Measurements from ENCODE around the gene PIN4.
"Not testable (repeated sequence)": the region's sequence is repeated elsewhere in the genome, so short reads cannot be mapped to it uniquely, and the experiment has no call there.

PIN4 gene

GRCh38 chrX:72181178-72182125, at the start of gene PIN4:
TSS of gene PIN4 (plus strand) at chrX:72181757. CDS start at chrX:72181786, 29 bp downstream.
- peak; percentile 97 for FAIRE-seq

- no peak for FAIRE-seq
These were observed 49.1 kb upstream of the PIN4 start for GRCh38 chrX:72132456-72132855.

GRCh38 chrX:72133851-72134546, 47.6 kb upstream of the PIN4 start:
- no peak for FAIRE-seq

- FAIRE-seq: no peak
These were observed 43.6 kb upstream of the PIN4 start for GRCh38 chrX:72137846-72138495.

GRCh38 chrX:72139538-72139937, 42.0 kb upstream of the PIN4 start:
- no peak for FAIRE-seq

- FAIRE-seq: no peak
These were observed 40.1 kb upstream of the PIN4 start for GRCh38 chrX:72141372-72142004.

- no peak for FAIRE-seq
These were observed 39.3 kb upstream of the PIN4 start for GRCh38 chrX:72142094-72142793.

- FAIRE-seq: no peak
These were observed 38.6 kb upstream of the PIN4 start for GRCh38 chrX:72142794-72143608.

- FAIRE-seq: no peak
These were observed 38.0 kb upstream of the PIN4 start for GRCh38 chrX:72143609-72143907.

- no peak for FAIRE-seq
These were observed 36.4 kb upstream of the PIN4 start for GRCh38 chrX:72145181-72145580.

- FAIRE-seq: no peak
These were observed 35.0 kb upstream of the PIN4 start for GRCh38 chrX:72146527-72146926.

GRCh38 chrX:72158773-72159172, 22.8 kb upstream of the PIN4 start:
- no peak for FAIRE-seq

- FAIRE-seq: no peak
These were observed 21.8 kb upstream of the PIN4 start for GRCh38 chrX:72159769-72160168.

GRCh38 chrX:72165551-72165950, 16.0 kb upstream of the PIN4 start:
- FAIRE-seq: no peak

- no peak for FAIRE-seq
These were observed 12.4 kb upstream of the PIN4 start for GRCh38 chrX:72169008-72169728.

GRCh38 chrX:72176289-72176688, 5.3 kb upstream of the PIN4 start:
- FAIRE-seq: not testable (repeated sequence)

GRCh38 chrX:72176981-72177380, 4.6 kb upstream of the PIN4 start:
- no peak for FAIRE-seq

GRCh38 chrX:72180539-72180938, 1.0 kb upstream of the PIN4 start:
- FAIRE-seq: no peak

GRCh38 chrX:72182924-72183323, 1.4 kb downstream of the PIN4 start:
- FAIRE-seq: no peak

- no peak for FAIRE-seq
These were observed 20.4 kb downstream of the PIN4 start for GRCh38 chrX:72201836-72202536.
